T-cell (primary cell): ENCODE results near the gene LDLRAD4. TPM values are rescaled to one million over a fixed set of nuclear protein-coding genes. Genes with fewer than 3 reads are reported as not detected.
A peak's percentile ranks its signal among the peaks of the same experiment; 100 is the strongest.

Experiments
- ATAC-seq, 4 experiments: fragments of 200-7000 bp in 3 of 4; fragments of 150-1000 bp in 1 of 4; cut with Tn5 transposase; replicated peaks in 1 of 4; 1 replicate in 3 of 4; 2 replicates in 1 of 4; pipeline ENCODE4 v1.10.0; 2021; ENCODE audit warnings: moderate library complexity in 3 of 4, mild to moderate bottlenecking in 2 of 4, moderate number of reproducible peaks in 1 of 4
- CTCF ChIA-PET, 2 donors: fragments of 300-600 bp; sonication (Branson Sonifier 250); formaldehyde crosslinking; loops; one replicate each; lab custom pipeline; 2022; ENCODE audit warnings: antibody characterized with exemption in 2 of 2; lab: Charles Lee
- POLR2A ChIA-PET, 2 donors: fragments of 300-600 bp; sonication (Branson Sonifier 250); formaldehyde crosslinking; loops; one replicate each; lab custom pipeline; 2022; ENCODE audit warnings: antibody characterized with exemption in 2 of 2; lab: Charles Lee
- DNase-seq, 35 experiments: peaks; one replicate each; pipeline versions ENCODE4 v3.0.0 to v3.0.0-alpha.2; 2013 to 2023
- H3K27ac ChIP-seq: one replicate; pipeline ENCODE4 v1.5.1; 2013; ENCODE audit warnings: low read length
- H3K27me3 ChIP-seq, 2 experiments: replicated peaks in 1 of 2; 1 replicate in 1 of 2; 2 replicates in 1 of 2; pipeline versions ENCODE4 v1.6.1 to v1.7.0; 2013; ENCODE audit warnings: low read length in 1 of 2, mixed read lengths in 1 of 2; ENCODE audit not compliant: control insufficient read depth in 2 of 2, insufficient read depth in 2 of 2; ENCODE audit errors: extremely low read depth in 1 of 2
- H3K36me3 ChIP-seq, 2 donors: 1 replicate in 1 of 2; 2 replicates in 1 of 2; pipeline versions ENCODE4 v1.6.1 to v1.7.0; 2013; ENCODE audit warnings: low read length in 1 of 2; ENCODE audit not compliant: control insufficient read depth in 2 of 2, insufficient read depth in 1 of 2; ENCODE audit errors: extremely low read depth in 1 of 2
- H3K4me1 ChIP-seq, 2 experiments: 1 replicate in 1 of 2; 2 replicates in 1 of 2; pipeline versions ENCODE4 v1.6.1 to v1.7.0; 2013; ENCODE audit warnings: low read length in 2 of 2, mixed read lengths in 1 of 2; ENCODE audit not compliant: insufficient read depth in 2 of 2, control insufficient read depth in 1 of 2; ENCODE audit errors: extremely low read depth in 1 of 2
- H3K4me3 ChIP-seq, 2 donors: 1 replicate in 1 of 2; 2 replicates in 1 of 2; pipeline versions ENCODE4 v1.5.1 to v1.7.0; 2013; ENCODE audit warnings: mild to moderate bottlenecking in 2 of 2, low read length in 1 of 2, moderate library complexity in 1 of 2; ENCODE audit not compliant: control insufficient read depth in 1 of 2; ENCODE audit errors: extremely low read depth in 1 of 2
- H3K9me3 ChIP-seq: 2 replicates; pipeline ENCODE4 v1.7.0; 2013
- H3K27ac Mint-ChIP-seq, 2 donors: one replicate each; pipeline ENCODE4 v1.8.0; 2020 to 2021; ENCODE audit warnings: mild to moderate bottlenecking in 2 of 2, mixed read lengths in 2 of 2
- H3K27me3 Mint-ChIP-seq, 2 donors: one replicate each; pipeline ENCODE4 v1.8.0; 2021 to 2022; ENCODE audit warnings: mixed read lengths in 2 of 2
- H3K36me3 Mint-ChIP-seq: one replicate; pipeline ENCODE4 v1.8.0; 2021; ENCODE audit warnings: mixed read lengths
- H3K4me1 Mint-ChIP-seq, 3 donors: one replicate each; pipeline ENCODE4 v1.8.0; 2020 to 2022; ENCODE audit warnings: mixed read lengths in 3 of 3, mild to moderate bottlenecking in 1 of 3
- H3K4me3 Mint-ChIP-seq, 3 donors: one replicate each; pipeline ENCODE4 v1.8.0; 2020 to 2022; ENCODE audit warnings: mild to moderate bottlenecking in 3 of 3, mixed read lengths in 3 of 3, moderate library complexity in 3 of 3
- H3K9me3 Mint-ChIP-seq, 3 donors: one replicate each; pipeline ENCODE4 v1.8.0; 2020 to 2022; ENCODE audit warnings: mixed read lengths in 3 of 3
- WGBS: methylation state at CpG from one replicate; pipeline ENCODE4 v1.1.5; 2013; ENCODE audit warnings: missing lambda C conversion rate; ENCODE audit not compliant: insufficient coverage; 5-methylcytosine and 5-hydroxymethylcytosine counted together
- total RNA-seq, 35 experiments: library from RNA in 6 of 35; stranded (reverse) in 6 of 35; fragments of 120-200 nt in 1 of 35; gene quantifications; one replicate each; pipeline versions ENCODE4 v1.2.1 to v1.2.4 and lab custom pipeline; 2013 to 2026

LDLRAD4 gene
- total RNA-seq, 5 donors from 2014 or later (not counting 1 experiment from before 2014, with no cell fraction given) = 57.6 to 80.8 (median 72.4) TPM

DNA sequence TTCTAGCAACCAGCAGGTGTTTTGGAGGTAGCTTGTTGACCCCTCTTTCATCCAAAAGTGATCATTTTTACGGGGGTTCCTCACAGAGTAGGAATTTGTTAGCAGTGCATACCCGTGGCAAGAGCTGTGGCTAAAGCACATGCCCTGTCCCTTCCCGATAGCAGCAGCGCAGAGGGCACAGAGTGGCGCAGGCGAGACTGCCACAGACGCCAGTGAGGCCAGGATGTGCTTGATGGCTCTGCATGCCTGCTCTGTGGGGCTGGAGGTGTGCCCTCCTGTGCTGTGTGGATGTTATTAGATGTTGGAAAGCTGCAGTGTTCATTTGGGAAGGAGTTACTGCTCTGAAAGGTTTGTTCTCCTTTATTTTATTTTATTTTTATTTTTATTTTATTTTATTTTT is 354.2 kb downstream of the LDLRAD4 start:
- Histone ChIP-seq H3K9me3 (no peaks in the 10 kb centered on the region), H3K4me1 (peaks cover 10 to 27% of the 10 kb centered on the region in 2 experiments), H3K4me3 (no peak overlapping the region), H3K27ac (no peak overlapping the region), H3K27me3 (no peaks in the 10 kb centered on the region), H3K36me3 (no peaks in the 10 kb centered on the region)
- DNase-seq (no peak), ATAC-seq (no peak)
- Mint-ChIP-seq H3K27ac (no peak overlapping the region), H3K9me3 (no peaks in the 10 kb centered on the region), H3K4me1 (peaks cover 36 to 54% (median 44%) of the 10 kb centered on the region in 3 donors), H3K4me3 (no peak overlapping the region), H3K36me3 (peaks cover 11% of the 10 kb centered on the region), H3K27me3 (no peaks in the 10 kb centered on the region)
- ChIA-PET POLR2A (no interaction called here), CTCF (interaction anchor here in 1 of 2 donors (0.6 kb wide), 1 partner anchor 636 kb away, joined by 7 read pairs; no protein-coding TSS in a partner anchor)
- 99% methylated on average over 7 of the region's 7 CpGs for WGBS

DNA sequence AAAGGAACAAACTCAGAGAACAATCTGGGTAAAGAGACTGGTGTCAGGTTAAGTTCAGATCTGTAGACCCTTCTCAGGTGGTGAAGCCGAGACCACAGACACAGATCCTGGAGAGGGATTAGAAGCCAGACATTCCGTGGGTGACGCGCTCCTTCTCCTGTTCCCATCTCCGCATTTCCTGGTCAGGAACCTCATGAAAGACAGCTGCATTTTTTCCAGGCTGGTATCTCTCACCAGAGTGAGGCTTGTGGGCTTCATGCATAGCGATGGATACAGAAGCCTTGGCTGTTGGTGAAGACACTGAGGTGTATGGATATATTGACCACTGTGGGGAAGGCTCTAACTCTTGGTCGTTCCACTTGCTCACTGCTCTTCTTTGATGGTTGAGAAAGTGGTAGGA is 355.2 kb downstream of the LDLRAD4 start:
- H3K4me3 ChIP-seq = no peak overlapping the region
- H3K27ac ChIP-seq = no peak overlapping the region
- no peak for DNase-seq
- H3K9me3 ChIP-seq = no peaks in the 10 kb centered on the region
- Mint-ChIP-seq H3K9me3 (no peaks in the 10 kb centered on the region), H3K36me3 (peaks cover 11% of the 10 kb centered on the region), H3K27ac (no peak overlapping the region), H3K4me3 (no peak overlapping the region), H3K4me1 (peaks cover 43 to 54% (median 45%) of the 10 kb centered on the region in 3 donors), H3K27me3 (no peaks in the 10 kb centered on the region)
- WGBS = 100% methylated on average over 5 of the region's 7 CpGs
- peaks cover 4 to 26% of the 10 kb centered on the region in 2 experiments for H3K4me1 ChIP-seq
- no peaks in the 10 kb centered on the region for H3K27me3 ChIP-seq
- H3K36me3 ChIP-seq = no peaks in the 10 kb centered on the region
- ChIA-PET POLR2A (no interaction called here), CTCF (no interaction called here)
- no peak for ATAC-seq

DNA sequence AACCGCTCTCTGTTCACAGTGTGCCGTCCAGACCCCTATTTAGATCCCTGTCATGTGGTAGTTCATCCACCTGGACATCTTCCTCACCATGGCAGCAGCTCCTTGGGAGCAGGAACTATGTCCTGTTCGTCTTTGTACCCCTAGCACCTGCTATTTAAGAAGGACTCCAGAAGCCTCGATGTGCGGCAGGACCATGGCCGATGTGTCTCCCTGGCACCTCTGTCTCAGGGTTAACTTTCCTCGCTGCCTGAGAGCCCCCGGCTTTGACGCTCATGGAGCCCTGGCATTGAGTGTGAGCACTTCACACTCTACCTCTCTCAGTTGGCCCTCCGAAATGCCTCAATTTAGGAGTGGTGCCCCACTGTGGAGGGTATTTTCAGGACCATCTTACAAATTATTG is 355.8 kb downstream of the LDLRAD4 start:
- Histone ChIP-seq H3K36me3 (no peaks in the 10 kb centered on the region), H3K9me3 (no peaks in the 10 kb centered on the region), H3K4me3 (no peak overlapping the region), H3K27me3 (no peaks in the 10 kb centered on the region), H3K4me1 (peaks cover 5 to 26% of the 10 kb centered on the region in 2 experiments), H3K27ac (no peak overlapping the region)
- peaks cover 11% of the 10 kb centered on the region for H3K36me3 Mint-ChIP-seq
- H3K4me3 Mint-ChIP-seq = no peak overlapping the region
- no peaks in the 10 kb centered on the region for H3K9me3 Mint-ChIP-seq
- H3K27ac Mint-ChIP-seq = no peak overlapping the region
- DNase-seq (no peak), ATAC-seq (no peak)
- 95% methylated on average over 7 of the region's 10 CpGs for WGBS
- H3K4me1 Mint-ChIP-seq = peaks cover 37 to 50% (median 41%) of the 10 kb centered on the region in 3 donors
- CTCF ChIA-PET = interaction anchor here in 1 of 2 donors (0.6 kb wide), 1 partner anchor 358 kb away, joined by 3 read pairs; no protein-coding TSS in a partner anchor
- H3K27me3 Mint-ChIP-seq = no peaks in the 10 kb centered on the region
- POLR2A ChIA-PET = no interaction called here

DNA sequence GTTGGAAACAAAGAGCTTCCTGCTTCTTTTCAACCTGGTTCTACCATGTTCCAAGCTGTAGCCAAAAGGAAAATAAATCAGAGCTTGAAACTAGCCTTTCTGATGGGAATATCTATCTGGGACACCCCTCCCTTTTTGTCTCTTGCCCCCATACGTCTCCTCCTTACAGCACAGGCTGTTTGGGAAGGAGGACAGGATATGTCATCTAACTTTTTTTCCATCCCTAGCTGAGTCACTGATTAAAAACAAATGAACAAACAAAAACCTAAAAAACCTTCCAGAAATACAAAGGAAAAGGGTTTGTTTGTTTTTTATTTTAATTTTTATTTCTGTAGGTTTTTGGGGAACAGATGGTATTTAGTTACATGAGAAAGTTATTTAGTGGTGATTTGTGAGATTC is 356.2 kb downstream of the LDLRAD4 start:
- peaks cover 9 to 30% of the 10 kb centered on the region in 2 experiments for H3K4me1 ChIP-seq
- H3K36me3 ChIP-seq = no peaks in the 10 kb centered on the region
- DNase-seq (no peak), ATAC-seq (no peak)
- H3K9me3 ChIP-seq = no peaks in the 10 kb centered on the region
- ChIA-PET POLR2A (no interaction called here), CTCF (interaction anchor here in 1 of 2 donors (0.6 kb wide), 1 partner anchor 359 kb away, joined by 3 read pairs; no protein-coding TSS in a partner anchor)
- Mint-ChIP-seq H3K4me1 (peaks cover 42 to 52% (median 44%) of the 10 kb centered on the region in 3 donors), H3K9me3 (no peaks in the 10 kb centered on the region), H3K27me3 (no peaks in the 10 kb centered on the region), H3K36me3 (peaks cover 11% of the 10 kb centered on the region), H3K27ac (no peak overlapping the region), H3K4me3 (no peak overlapping the region)
- H3K27ac ChIP-seq = no peak overlapping the region
- no peaks in the 10 kb centered on the region for H3K27me3 ChIP-seq
- WGBS = no CpG with 5 or more reads among the region's 1 CpG
- H3K4me3 ChIP-seq = no peak overlapping the region

DNA sequence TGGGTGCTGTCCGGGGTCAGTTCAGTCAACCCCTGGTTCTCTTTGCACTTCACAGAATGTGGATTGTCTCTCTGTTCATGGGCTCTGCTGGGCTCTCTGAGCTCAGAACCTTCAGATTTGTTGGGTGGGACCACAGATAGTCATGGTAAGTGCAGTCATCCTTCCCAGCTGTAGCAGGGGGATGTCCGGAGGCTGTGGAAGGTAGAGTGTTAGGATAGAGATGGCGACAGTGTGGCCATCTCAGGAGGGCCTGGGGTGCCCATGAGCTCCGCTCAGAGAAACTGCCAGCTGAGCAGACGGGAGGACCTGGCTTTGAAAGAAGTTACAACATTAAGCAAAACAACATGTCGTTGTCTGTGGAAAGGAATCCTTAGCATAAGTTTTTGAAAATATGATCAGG is 358.0 kb downstream of the LDLRAD4 start:
- H3K27me3 Mint-ChIP-seq = no peaks in the 10 kb centered on the region
- H3K9me3 Mint-ChIP-seq = no peaks in the 10 kb centered on the region
- Histone ChIP-seq H3K4me3 (no peak overlapping the region), H3K9me3 (no peaks in the 10 kb centered on the region), H3K27me3 (no peaks in the 10 kb centered on the region), H3K4me1 (peaks cover 10 to 37% of the 10 kb centered on the region in 2 experiments), H3K36me3 (no peaks in the 10 kb centered on the region), H3K27ac (no peak overlapping the region)
- H3K27ac Mint-ChIP-seq = no peak overlapping the region
- ChIA-PET POLR2A (interaction anchor here in 1 of 2 donors (0.6 to 0.7 kb wide), 3 partner anchors 10 to 86 kb away, joined by 3 to 4 read pairs (median 3); no protein-coding TSS in a partner anchor), CTCF (no interaction called here)
- H3K4me1 Mint-ChIP-seq = peaks cover 44 to 51% (median 45%) of the 10 kb centered on the region in 3 donors
- H3K36me3 Mint-ChIP-seq = peaks cover 11% of the 10 kb centered on the region
- DNase-seq (no peak), ATAC-seq (no peak)
- H3K4me3 Mint-ChIP-seq = peak overlapping the region in 2 of 3 donors; percentile 63 to 64
- 81% methylated on average over 6 of the region's 6 CpGs for WGBS

DNA sequence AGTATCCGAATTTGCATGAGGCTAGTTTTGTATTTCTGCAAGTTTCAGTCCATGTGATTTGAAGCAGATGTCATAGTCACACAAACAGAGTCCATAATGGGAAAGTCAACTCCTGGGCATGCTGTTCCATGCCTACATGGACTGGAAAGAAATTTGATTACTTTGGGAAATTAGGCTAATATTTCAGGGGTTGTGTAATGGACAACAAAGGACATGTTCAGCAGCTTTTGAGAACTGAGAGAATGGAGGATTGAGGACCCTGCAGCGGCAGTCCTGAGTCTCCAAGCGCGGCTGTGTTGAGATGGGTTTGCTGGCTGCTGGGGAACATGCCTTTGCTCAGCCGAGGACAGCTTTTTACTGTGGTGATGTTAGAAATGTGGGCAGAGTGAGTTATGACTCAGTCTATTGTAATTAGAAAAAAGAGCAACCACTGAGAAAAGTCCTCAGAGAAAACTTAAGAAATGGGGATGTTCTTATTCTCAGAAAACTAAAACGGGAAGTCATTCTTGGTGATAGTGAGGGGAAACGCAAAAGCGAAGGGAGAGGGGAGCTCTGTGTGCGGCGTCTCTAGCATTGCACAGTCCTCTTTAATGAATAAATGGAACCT is 358.6 kb downstream of the LDLRAD4 start:
- Histone ChIP-seq H3K9me3 (no peaks in the 10 kb centered on the region), H3K4me1 (peaks cover 10 to 37% of the 10 kb centered on the region in 2 experiments), H3K36me3 (peaks cover 0 to 2% of the 10 kb centered on the region in 2 donors), H3K27me3 (no peaks in the 10 kb centered on the region), H3K27ac (no peak overlapping the region), H3K4me3 (peak overlapping the region in 1 of 2 donors; percentile 2)
- H3K27ac Mint-ChIP-seq = peak overlapping the region; percentile 64 to 68
- 21% methylated on average over 5 of the region's 10 CpGs for WGBS
- CTCF ChIA-PET = no interaction called here
- H3K4me1 Mint-ChIP-seq = peaks cover 44 to 51% (median 49%) of the 10 kb centered on the region in 3 donors
- H3K4me3 Mint-ChIP-seq = peak overlapping the region; percentile 60 to 64 (median 63)
- peak in 1 of 35 experiments; percentile 21 for DNase-seq
- H3K36me3 Mint-ChIP-seq = peaks cover 11% of the 10 kb centered on the region
- H3K27me3 Mint-ChIP-seq = no peaks in the 10 kb centered on the region
- peak; percentile 61 to 89 (median 86) for ATAC-seq
- no peaks in the 10 kb centered on the region for H3K9me3 Mint-ChIP-seq
- POLR2A ChIA-PET = interaction anchor here in 1 of 2 donors (0.6 kb wide), 1 partner anchor 86 kb away, joined by 3 read pairs; no protein-coding TSS in a partner anchor
